Peyer's patch (tissue), 4 donors: ENCODE measurements around the gene FLT1. TPM values are rescaled to one million over a fixed set of nuclear protein-coding genes. Genes with fewer than 3 reads are reported as not detected.

Experiments used
- DNase-seq, 3 donors: peaks; one replicate each; pipeline ENCODE4 v3.0.0-alpha.2; 2017 to 2019
- H3K27ac ChIP-seq, 4 donors: fragments of 200-600 bp; sonication (generic); one replicate each; pipeline ENCODE4 v1.5.1; 2016 to 2019
- H3K27me3 ChIP-seq, 2 donors: fragments of 200-600 bp; sonication (generic); one replicate each; pipeline ENCODE4 v1.5.1; 2019
- H3K36me3 ChIP-seq, 3 donors: fragments of 200-600 bp; sonication (generic); one replicate each; pipeline ENCODE4 v1.5.1; 2016 to 2019
- H3K4me1 ChIP-seq, 4 donors: fragments of 200-600 bp; sonication (generic); one replicate each; pipeline ENCODE4 v1.5.1; 2016 to 2019
- H3K4me3 ChIP-seq, 4 donors: fragments of 200-600 bp; sonication (generic); 1 replicate in 3 of 4; 2 replicates in 1 of 4; pipeline ENCODE4 v1.5.1; 2016 to 2019; ENCODE audit warnings: mild to moderate bottlenecking in 1 of 4
- H3K9me3 ChIP-seq, 4 donors: fragments of 200-600 bp; sonication (generic); one replicate each; pipeline ENCODE4 v1.5.1; 2016 to 2019; ENCODE audit warnings: mild to moderate bottlenecking in 1 of 4
- CTCF ChIP-seq, 6 experiments: fragments of 450-650 bp in 4 of 6; fragments of 200-600 bp in 2 of 6; sonication (generic) in 1 of 6; IDR thresholded peaks; one replicate each; pipeline ENCODE4 v1.5.1; 2017 to 2019; ENCODE audit warnings: antibody characterized with exemption in 6 of 6, mild to moderate bottlenecking in 3 of 6, moderate library complexity in 1 of 6
- POLR2A ChIP-seq, 2 donors: fragments of 450-650 bp; IDR thresholded peaks; one replicate each; pipeline ENCODE4 v1.5.1; 2017; ENCODE audit warnings: antibody characterized with exemption in 2 of 2, mild to moderate bottlenecking in 2 of 2, moderate library complexity in 2 of 2
- total RNA-seq, 4 donors: library from RNA; depleted of rRNA; stranded (reverse); fragments of >200 nt; gene quantifications; one replicate each; pipeline ENCODE4 v1.1.0, GENCODE V29; 2016

FLT1 gene
- total RNA-seq, 4 donors from 2014 or later = 3.0 to 14.0 (median 3.9) TPM

GRCh38 chr13:28540612-28541011 lies 45.7 kb upstream of the FLT1 start:
- TF ChIP-seq POLR2A (IDR thresholded peaks at IDR 0.05) (no peak), CTCF (IDR thresholded peaks at IDR 0.05) (no peak)
- H3K9me3 ChIP-seq = peaks cover 0 to 8% (median 0%) of the 10 kb centered on the region in 4 donors
- no peak overlapping the region for H3K4me3 ChIP-seq
- H3K27ac ChIP-seq = no peak overlapping the region
- no peaks in the 10 kb centered on the region for H3K36me3 ChIP-seq
- no peak for DNase-seq
- no peaks in the 10 kb centered on the region for H3K27me3 ChIP-seq
- H3K4me1 ChIP-seq = peaks cover 0 to 9% (median 0%) of the 10 kb centered on the region in 4 donors

- H3K4me1 ChIP-seq = peaks cover 0 to 6% (median 0%) of the 10 kb centered on the region in 4 donors
- peaks cover 0 to 8% (median 0%) of the 10 kb centered on the region in 4 donors for H3K9me3 ChIP-seq
- no peaks in the 10 kb centered on the region for H3K36me3 ChIP-seq
- TF ChIP-seq CTCF (IDR thresholded peaks at IDR 0.05) (no peak), POLR2A (IDR thresholded peaks at IDR 0.05) (no peak)
- H3K27me3 ChIP-seq = no peaks in the 10 kb centered on the region
- no peak for DNase-seq
- no peak overlapping the region for H3K4me3 ChIP-seq
- no peak overlapping the region for H3K27ac ChIP-seq
Observed at GRCh38 chr13:28539625-28540286, 44.8 kb upstream of the FLT1 start.

DNA sequence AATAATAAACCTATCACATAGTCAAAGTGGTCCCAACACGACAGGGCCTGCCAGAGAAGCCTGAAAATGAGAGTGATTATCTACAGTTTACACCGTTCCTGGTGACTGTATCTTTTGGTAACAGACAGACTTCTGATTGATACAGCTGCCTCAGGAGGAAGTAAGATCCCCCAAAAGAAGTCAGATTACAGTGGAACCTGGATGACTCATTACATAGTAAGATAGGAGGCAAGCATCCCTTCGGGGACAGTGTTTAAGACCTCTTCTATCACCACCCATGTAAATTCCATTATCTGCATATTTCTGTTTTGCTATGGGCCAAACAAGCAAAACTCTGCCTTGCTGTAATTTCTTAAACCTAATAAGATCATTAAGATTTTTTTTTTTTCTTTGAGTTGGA lies 44.0 kb upstream of the FLT1 start:
- peaks cover 0 to 6% (median 0%) of the 10 kb centered on the region in 4 donors for H3K9me3 ChIP-seq
- H3K27me3 ChIP-seq = no peaks in the 10 kb centered on the region
- DNase-seq = no peak
- no peaks in the 10 kb centered on the region for H3K36me3 ChIP-seq
- H3K4me1 ChIP-seq = peaks cover 0 to 6% (median 0%) of the 10 kb centered on the region in 4 donors
- no peak overlapping the region for H3K4me3 ChIP-seq
- TF ChIP-seq POLR2A (IDR thresholded peaks at IDR 0.05) (no peak), CTCF (IDR thresholded peaks at IDR 0.05) (no peak)
- no peak overlapping the region for H3K27ac ChIP-seq

DNA sequence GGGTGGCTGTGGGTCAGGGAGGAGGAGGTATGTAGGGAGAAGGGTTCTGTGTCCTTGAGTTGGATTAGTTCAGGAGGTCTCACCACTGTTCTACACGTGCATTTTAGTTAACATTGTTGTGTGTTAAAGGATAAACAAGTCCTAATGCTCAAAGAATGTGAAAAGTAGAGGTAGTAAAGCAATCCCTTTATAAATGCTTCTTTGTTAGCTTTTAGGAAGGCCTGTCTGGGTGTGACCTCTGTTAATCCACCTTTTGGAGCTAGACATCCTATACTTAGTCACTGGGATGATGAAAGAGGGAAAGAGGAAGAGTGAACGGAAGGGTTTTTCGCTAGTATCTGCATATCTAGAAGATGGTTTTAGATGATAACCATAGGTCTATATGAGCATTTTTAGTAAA lies 42.2 kb upstream of the FLT1 start:
- TF ChIP-seq CTCF (IDR thresholded peaks at IDR 0.05) = no peak
- no peak for TF ChIP-seq POLR2A (IDR thresholded peaks at IDR 0.05)
- Histone ChIP-seq H3K4me3 (no peak overlapping the region), H3K9me3 (peaks cover 0 to 3% (median 0%) of the 10 kb centered on the region in 4 donors), H3K27ac (no peak overlapping the region), H3K27me3 (peaks cover 0 to 7% of the 10 kb centered on the region in 2 donors), H3K4me1 (peaks cover 0 to 13% (median 3%) of the 10 kb centered on the region in 4 donors), H3K36me3 (no peaks in the 10 kb centered on the region)
- DNase-seq = no peak

GRCh38 chr13:28536371-28536770 lies 41.4 kb upstream of the FLT1 start:
- Histone ChIP-seq H3K4me1 (peaks cover 0 to 21% (median 7%) of the 10 kb centered on the region in 4 donors), H3K27me3 (peaks cover 0 to 7% of the 10 kb centered on the region in 2 donors), H3K36me3 (no peaks in the 10 kb centered on the region), H3K4me3 (no peak overlapping the region), H3K27ac (peak overlapping the region in 2 of 4 donors; percentile 44 to 53), H3K9me3 (peaks cover 0 to 3% (median 0%) of the 10 kb centered on the region in 4 donors)
- no peak for TF ChIP-seq CTCF (IDR thresholded peaks at IDR 0.05)
- no peak for TF ChIP-seq POLR2A (IDR thresholded peaks at IDR 0.05)
- no peak for DNase-seq
